ENCODE data around the gene BBS5.

GRCh38 chr2:169486487-169486886 is 7.2 kb downstream of the BBS5 start:
- TF ChIP-seq TAF1 (IDR thresholded peaks at IDR 0.05; ENCODE audit: borderline replicate concordance, insufficient read depth, low read length) (no peak), POLR2AphosphoS5 (IDR thresholded peaks at IDR 0.05; ENCODE audit: low read depth, low read length) (no peak), REST (IDR thresholded peaks at IDR 0.05; ENCODE audit: insufficient read depth in 1 of 2, low read depth in 2 of 2, low read length in 2 of 2) (no peak)
